CD4-positive, alpha-beta T cell (primary cell): ENCODE data around the gene NOS1. TPM values are rescaled to one million over a fixed set of nuclear protein-coding genes. Genes with fewer than 3 reads are reported as not detected.

Experiments
- ATAC-seq: fragments of 200-7000 bp; cut with Tn5 transposase; one replicate; pipeline ENCODE4 v1.10.0; 2022; ENCODE audit warnings: mild to moderate bottlenecking; ENCODE audit not compliant: poor library complexity
- CTCF ChIA-PET: fragments of 350-600 bp; sonication (Branson Sonifier 250); formaldehyde crosslinking; loops from one replicate; lab custom pipeline; 2021; ENCODE audit warnings: antibody characterized with exemption, inconsistent platforms; lab: Charles Lee
- POLR2A ChIA-PET: fragments of 350-600 bp; sonication (Branson Sonifier 250); formaldehyde crosslinking; loops from one replicate; lab custom pipeline; 2021; ENCODE audit warnings: antibody characterized with exemption, inconsistent platforms; lab: Charles Lee
- DNase-seq, 14 experiments: peaks; one replicate each; pipeline ENCODE4 v3.0.0-alpha.2; 2013 to 2020; ENCODE audit warnings: mixed read lengths in 2 of 14
- H3K27ac ChIP-seq, 2 donors: one replicate each; pipeline versions ENCODE4 v1.5.1 to v1.7.0; 2013; ENCODE audit warnings: low read length in 2 of 2, low read depth in 1 of 2, mild to moderate bottlenecking in 1 of 2
- H3K27me3 ChIP-seq, 2 experiments: 1 replicate in 1 of 2; 2 replicates in 1 of 2; pipeline versions ENCODE4 v1.6.1 to v1.7.0; 2013; ENCODE audit warnings: low read length in 2 of 2, control low read depth in 1 of 2, mild to moderate bottlenecking in 1 of 2, moderate library complexity in 1 of 2; ENCODE audit not compliant: insufficient read depth in 2 of 2, control insufficient read depth in 1 of 2
- H3K36me3 ChIP-seq: one replicate; pipeline ENCODE4 v1.6.1; 2013; ENCODE audit warnings: low read length, control low read depth; ENCODE audit not compliant: insufficient read depth
- H3K4me1 ChIP-seq: one replicate; pipeline ENCODE4 v1.6.1; 2013; ENCODE audit warnings: low read length, control low read depth; ENCODE audit not compliant: insufficient read depth
- H3K4me3 ChIP-seq: one replicate; pipeline ENCODE4 v1.5.1; 2013; ENCODE audit warnings: mild to moderate bottlenecking, low read length, moderate library complexity
- H3K9me3 ChIP-seq, 2 experiments: 1 replicate in 1 of 2; 2 replicates in 1 of 2; pipeline versions ENCODE4 v1.6.1 to v1.7.0; 2013; ENCODE audit warnings: low read length in 2 of 2, mild to moderate bottlenecking in 2 of 2, control low read depth in 1 of 2, moderate library complexity in 1 of 2; ENCODE audit not compliant: control insufficient read depth in 1 of 2, insufficient read depth in 1 of 2
- H3K27ac Mint-ChIP-seq: one replicate; pipeline ENCODE4 v1.8.0; 2020; ENCODE audit warnings: mixed read lengths
- H3K27me3 Mint-ChIP-seq: one replicate; pipeline ENCODE4 v1.8.0; 2021; ENCODE audit warnings: mixed read lengths
- H3K36me3 Mint-ChIP-seq: one replicate; pipeline ENCODE4 v1.8.0; 2021; ENCODE audit warnings: low read depth, mixed read lengths
- H3K4me1 Mint-ChIP-seq: one replicate; pipeline ENCODE4 v1.8.0; 2021; ENCODE audit warnings: low read depth, mixed read lengths
- H3K4me3 Mint-ChIP-seq: one replicate; pipeline ENCODE4 v1.8.0; 2020; ENCODE audit warnings: mild to moderate bottlenecking, mixed read lengths
- H3K9me3 Mint-ChIP-seq: one replicate; pipeline ENCODE4 v1.8.0; 2020; ENCODE audit warnings: mixed read lengths
- CTCF ChIP-seq: fragments of 200-600 bp; IDR thresholded peaks from one replicate; pipeline ENCODE4 v1.8.0; 2022; ENCODE audit warnings: antibody characterized with exemption, mild to moderate bottlenecking
- intact Hi-C, 2 experiments: fragments of 100-400 bp; cut with DNase I in 1 of 2; cut with micrococcal nuclease in 1 of 2; formaldehyde crosslinking; loops; one replicate each; pipeline versions ENCODE4 v1.15.1 to v1.9.0; 2023 to 2025; cut with DNase I, micrococcal nuclease
- total RNA-seq, 174 experiments: library from RNA in 2 of 174; stranded (reverse) in 2 of 174; gene quantifications; one replicate each; pipeline ENCODE4 v1.2.3 and lab custom pipeline; 2021 to 2026

NOS1 gene
- total RNA-seq, 2 experiments from 2014 or later = not detected

DNA sequence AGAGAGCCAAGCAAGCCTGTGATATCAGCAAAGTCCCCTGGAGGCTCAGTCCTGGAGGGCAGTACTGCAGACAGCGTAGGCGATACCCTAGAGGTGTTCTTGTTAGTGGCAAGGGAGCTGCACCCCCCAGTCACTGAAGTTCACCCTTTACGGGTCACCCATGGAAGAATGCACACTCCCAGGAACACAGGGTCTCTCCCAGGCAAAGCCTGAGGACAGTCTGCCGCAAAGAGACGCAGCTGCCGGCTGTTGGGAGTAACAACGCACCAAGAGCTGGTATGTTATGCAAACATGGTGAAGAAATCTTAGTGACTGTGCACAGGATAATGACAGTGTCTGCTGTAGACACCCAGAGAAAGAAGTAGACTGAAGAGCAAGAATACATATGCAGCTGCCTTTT is 43.5 kb upstream of the NOS1 start:
- peaks cover 16% of the 10 kb centered on the region for H3K27me3 Mint-ChIP-seq
- H3K36me3 Mint-ChIP-seq = no peaks in the 10 kb centered on the region
- peaks cover 4 to 26% of the 10 kb centered on the region in 2 experiments for H3K9me3 ChIP-seq
- CTCF ChIA-PET = no interaction called here
- H3K4me1 Mint-ChIP-seq = no peaks in the 10 kb centered on the region
- no peak overlapping the region for H3K4me3 ChIP-seq
- POLR2A ChIA-PET = no interaction called here
- peaks cover 10% of the 10 kb centered on the region for H3K9me3 Mint-ChIP-seq
- TF ChIP-seq CTCF = no peak
- no peaks in the 10 kb centered on the region for H3K36me3 ChIP-seq
- H3K27me3 ChIP-seq = no peaks in the 10 kb centered on the region
- intact Hi-C loops = no loop called here
- no peak overlapping the region for H3K27ac Mint-ChIP-seq
- DNase-seq = no peak
- no peak overlapping the region for H3K27ac ChIP-seq
- H3K4me1 ChIP-seq = no peaks in the 10 kb centered on the region
- ATAC-seq = no peak
- no peak overlapping the region for H3K4me3 Mint-ChIP-seq

DNA sequence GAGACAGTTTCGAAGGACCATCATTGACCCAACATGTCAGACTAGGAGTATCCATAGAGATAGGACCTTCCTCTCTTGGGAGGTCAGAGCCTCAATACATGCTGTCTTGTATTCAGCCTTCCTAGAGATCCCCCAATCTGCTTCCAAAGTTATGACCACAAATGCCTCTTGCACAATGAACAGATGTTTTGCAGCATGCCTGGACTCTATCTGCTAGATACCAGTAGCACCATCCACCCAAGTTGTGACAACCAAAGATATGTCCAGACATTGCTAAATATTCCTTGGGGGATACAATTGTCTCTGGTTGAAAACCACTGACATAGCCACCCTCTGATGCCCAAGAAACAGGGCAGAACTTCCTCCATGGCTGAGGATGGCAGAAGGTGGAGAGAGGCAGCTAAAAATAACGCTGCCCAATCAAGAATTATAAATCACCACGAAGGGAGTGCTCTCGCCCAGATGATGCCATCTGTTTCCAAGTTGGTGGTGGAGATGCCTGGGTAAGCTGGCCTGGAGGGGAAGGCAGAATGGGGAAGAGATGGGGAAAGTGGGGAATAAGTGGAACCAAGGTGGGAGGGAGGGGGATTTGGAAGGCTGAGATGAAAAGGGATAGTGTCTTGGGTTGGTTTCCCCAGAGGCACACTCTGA is 42.9 kb upstream of the NOS1 start:
- Histone ChIP-seq H3K27ac (no peak overlapping the region), H3K27me3 (no peaks in the 10 kb centered on the region), H3K4me3 (no peak overlapping the region), H3K36me3 (no peaks in the 10 kb centered on the region), H3K4me1 (no peaks in the 10 kb centered on the region), H3K9me3 (peaks cover 4 to 21% of the 10 kb centered on the region in 2 experiments)
- ATAC-seq = no peak
- H3K4me1 Mint-ChIP-seq = no peaks in the 10 kb centered on the region
- no peaks in the 10 kb centered on the region for H3K36me3 Mint-ChIP-seq
- ChIA-PET CTCF (no interaction called here), POLR2A (no interaction called here)
- H3K9me3 Mint-ChIP-seq = peaks cover 11% of the 10 kb centered on the region
- peaks cover 16% of the 10 kb centered on the region for H3K27me3 Mint-ChIP-seq
- intact Hi-C loops = no loop called here
- H3K4me3 Mint-ChIP-seq = no peak overlapping the region
- DNase-seq = no peak
- TF ChIP-seq CTCF = no peak
- no peak overlapping the region for H3K27ac Mint-ChIP-seq

- Mint-ChIP-seq H3K4me3 (no peak overlapping the region), H3K27ac (no peak overlapping the region), H3K4me1 (no peaks in the 10 kb centered on the region), H3K27me3 (peaks cover 16% of the 10 kb centered on the region), H3K9me3 (peaks cover 15% of the 10 kb centered on the region), H3K36me3 (no peaks in the 10 kb centered on the region)
- no peak for DNase-seq
- Histone ChIP-seq H3K4me1 (no peaks in the 10 kb centered on the region), H3K9me3 (peaks cover 4 to 20% of the 10 kb centered on the region in 2 experiments), H3K4me3 (no peak overlapping the region), H3K36me3 (no peaks in the 10 kb centered on the region), H3K27me3 (no peaks in the 10 kb centered on the region), H3K27ac (no peak overlapping the region)
- no peak for TF ChIP-seq CTCF
- intact Hi-C loops = no loop called here
- ChIA-PET POLR2A (no interaction called here), CTCF (no interaction called here)
- no peak for ATAC-seq
Measured at GRCh38 chr12:117403586-117404139, 42.2 kb upstream of the NOS1 start.
